ENCODE measurements around the gene GSG1. TPM values are rescaled to one million over a fixed set of nuclear protein-coding genes. Genes with fewer than 3 reads are reported as not detected.

GSG1 gene
- total RNA-seq, 3 donors from 2014 or later (not counting 1 experiment from before 2014, with no cell fraction given), result not detected

GRCh38 chr12:13044906-13045299, 58.6 kb downstream of the GSG1 start:
- H3K4me3 ChIP-seq (ENCODE audit: low read length), result peak overlapping the region; percentile 94
- H3K27me3 Mint-ChIP-seq (ENCODE audit: low read depth in 2 of 2), result peaks cover 7 to 19% of the 10 kb centered on the region in 2 donors
- H3K4me1 ChIP-seq (ENCODE audit: control insufficient read depth, insufficient read depth, low read length), result peaks cover 10% of the 10 kb centered on the region
- ATAC-seq (no peak), DNase-seq (no peak)
- intact Hi-C loops (cut with micrococcal nuclease), result no loop called here
- H3K27me3 ChIP-seq (ENCODE audit: control insufficient read depth, insufficient read depth, low read length), result no peaks in the 10 kb centered on the region
- H3K27ac ChIP-seq (ENCODE audit: low read length), result no peak overlapping the region
- H3K27ac Mint-ChIP-seq, result peak overlapping the region in 1 of 2 donors; percentile 79
- H3K36me3 Mint-ChIP-seq, result no peaks in the 10 kb centered on the region
- H3K4me3 Mint-ChIP-seq, result peak overlapping the region; percentile 89
- no peaks in the 10 kb centered on the region for H3K9me3 ChIP-seq (ENCODE audit: control insufficient read depth, insufficient read depth, low read length)
- H3K9me3 Mint-ChIP-seq, result no peaks in the 10 kb centered on the region
- WGBS (ENCODE audit: insufficient coverage), result 13% methylated on average over 4 of the region's 5 CpGs
- H3K4me1 Mint-ChIP-seq, result peaks cover 5 to 10% of the 10 kb centered on the region in 2 donors
- no peaks in the 10 kb centered on the region for H3K36me3 ChIP-seq (ENCODE audit: control insufficient read depth, insufficient read depth, low read length)
- TF ChIP-seq, protein P1, sequence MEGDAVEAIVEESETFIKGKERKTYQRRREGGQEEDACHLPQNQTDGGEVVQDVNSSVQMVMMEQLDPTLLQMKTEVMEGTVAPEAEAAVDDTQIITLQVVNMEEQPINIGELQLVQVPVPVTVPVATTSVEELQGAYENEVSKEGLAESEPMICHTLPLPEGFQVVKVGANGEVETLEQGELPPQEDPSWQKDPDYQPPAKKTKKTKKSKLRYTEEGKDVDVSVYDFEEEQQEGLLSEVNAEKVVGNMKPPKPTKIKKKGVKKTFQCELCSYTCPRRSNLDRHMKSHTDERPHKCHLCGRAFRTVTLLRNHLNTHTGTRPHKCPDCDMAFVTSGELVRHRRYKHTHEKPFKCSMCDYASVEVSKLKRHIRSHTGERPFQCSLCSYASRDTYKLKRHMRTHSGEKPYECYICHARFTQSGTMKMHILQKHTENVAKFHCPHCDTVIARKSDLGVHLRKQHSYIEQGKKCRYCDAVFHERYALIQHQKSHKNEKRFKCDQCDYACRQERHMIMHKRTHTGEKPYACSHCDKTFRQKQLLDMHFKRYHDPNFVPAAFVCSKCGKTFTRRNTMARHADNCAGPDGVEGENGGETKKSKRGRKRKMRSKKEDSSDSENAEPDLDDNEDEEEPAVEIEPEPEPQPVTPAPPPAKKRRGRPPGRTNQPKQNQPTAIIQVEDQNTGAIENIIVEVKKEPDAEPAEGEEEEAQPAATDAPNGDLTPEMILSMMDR (IDR thresholded peaks at IDR 0.05), result no peak

DNA sequence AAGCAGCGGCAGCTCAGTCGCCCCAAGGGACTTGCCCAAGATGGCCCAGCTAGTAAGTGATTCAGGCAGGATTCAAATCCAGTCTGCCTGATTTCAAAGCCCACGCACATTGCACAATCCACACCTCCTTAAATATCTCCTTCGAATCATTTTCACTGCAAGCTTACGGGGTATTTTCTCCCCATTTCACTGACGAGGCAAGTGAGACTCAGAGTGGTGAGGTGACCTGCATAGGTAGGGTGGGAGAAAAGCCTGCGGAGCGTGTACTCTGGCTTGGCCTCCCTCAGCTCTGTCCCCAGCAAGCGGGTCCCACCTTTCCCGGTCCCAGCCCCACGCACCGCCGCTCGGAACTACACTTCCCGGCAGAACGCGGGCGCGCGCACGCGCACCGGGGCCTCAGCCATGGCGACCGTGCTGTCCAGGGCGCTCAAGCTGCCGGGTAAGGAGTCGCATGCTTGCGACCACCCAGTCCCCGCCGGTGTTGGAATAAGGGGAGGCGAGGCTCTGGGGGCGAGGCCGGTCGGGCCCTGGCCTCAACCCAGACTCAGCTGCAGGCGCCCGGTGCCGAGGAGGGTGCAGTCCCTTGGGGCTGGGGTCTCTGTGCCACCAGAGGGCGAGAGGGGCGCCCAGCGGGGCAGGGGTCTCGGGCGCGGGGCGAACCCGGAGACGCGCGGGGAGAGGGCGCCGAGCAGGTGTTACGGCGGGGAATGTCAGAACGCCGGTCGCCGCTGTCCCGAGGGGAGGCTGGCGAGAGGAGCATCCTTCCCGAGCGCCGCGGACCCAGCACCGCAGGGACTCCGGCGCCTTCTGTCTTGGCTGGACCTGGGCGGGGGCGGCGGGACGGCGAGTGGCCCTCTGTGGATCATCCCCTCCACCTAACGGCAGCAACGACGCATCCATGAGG, 59.2 kb downstream of the GSG1 start, which contains the start of gene FAM234B:
TSS of gene FAM234B (plus strand) at position 380 of the 904 bp plus-strand sequence. CDS start at position 403, 23 bp downstream.
- WGBS (ENCODE audit: insufficient coverage), result 3% methylated on average over 72 of the region's 74 CpGs
- peak within 1 kb of the TSS; percentile 89 for H3K4me3 Mint-ChIP-seq

DNA sequence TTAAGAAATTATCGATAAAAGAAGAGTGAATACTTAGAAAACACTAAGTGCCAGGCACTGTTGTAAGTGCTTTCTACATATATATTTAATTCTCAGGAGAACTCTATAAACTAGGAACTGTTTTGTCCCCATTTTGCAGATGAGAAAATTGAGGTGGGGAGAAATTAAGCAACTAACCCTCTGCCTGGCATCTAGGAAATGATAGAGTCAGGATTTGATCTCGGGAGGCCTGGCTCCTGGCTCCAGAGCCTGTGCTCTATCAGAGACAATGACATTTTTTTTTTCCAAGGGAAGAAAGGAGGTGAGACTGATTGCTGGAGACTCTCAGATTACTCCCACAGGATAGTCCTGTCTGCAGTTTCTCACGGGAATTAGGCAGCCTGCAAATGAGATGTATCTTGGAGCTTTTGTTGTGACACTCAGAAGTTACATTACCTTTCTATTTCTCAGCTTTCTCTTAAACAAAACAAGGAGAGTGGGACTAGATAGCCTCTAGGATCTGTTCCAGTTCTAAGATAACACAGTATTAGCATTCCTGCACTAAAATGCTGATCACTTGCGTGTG, 60.7 kb downstream of the GSG1 start:
- no peaks in the 10 kb centered on the region for H3K36me3 ChIP-seq (ENCODE audit: control insufficient read depth, insufficient read depth, low read length)
- Mint-ChIP-seq H3K27me3 (ENCODE audit: low read depth in 2 of 2) (peaks cover 9 to 19% of the 10 kb centered on the region in 2 donors), H3K4me3 (peak overlapping the region; percentile 89), H3K9me3 (no peaks in the 10 kb centered on the region), H3K4me1 (peaks cover 5 to 10% of the 10 kb centered on the region in 2 donors), H3K27ac (no peak overlapping the region), H3K36me3 (no peaks in the 10 kb centered on the region)
- intact Hi-C loops (cut with micrococcal nuclease), result no loop called here
- no peak for ATAC-seq
- H3K27ac ChIP-seq (ENCODE audit: low read length), result no peak overlapping the region
- TF ChIP-seq, protein P1 (IDR thresholded peaks at IDR 0.05), result no peak
- no peak overlapping the region for H3K4me3 ChIP-seq (ENCODE audit: low read length)
- no peaks in the 10 kb centered on the region for H3K27me3 ChIP-seq (ENCODE audit: control insufficient read depth, insufficient read depth, low read length)
- H3K4me1 ChIP-seq (ENCODE audit: control insufficient read depth, insufficient read depth, low read length), result peaks cover 10% of the 10 kb centered on the region
- H3K9me3 ChIP-seq (ENCODE audit: control insufficient read depth, insufficient read depth, low read length), result no peaks in the 10 kb centered on the region
- no peak for DNase-seq
- 90% methylated on average over 2 of the region's 4 CpGs for WGBS (ENCODE audit: insufficient coverage)

More for the DNA sequence above, 59.2 kb downstream of the GSG1 start, which contains the start of gene FAM234B:
- no peaks in the 10 kb centered on the region for H3K36me3 Mint-ChIP-seq
- peaks cover 5 to 10% of the 10 kb centered on the region in 2 donors for H3K4me1 Mint-ChIP-seq
- peak within 1 kb of the TSS in 1 of 2 donors; percentile 79 for H3K27ac Mint-ChIP-seq
- H3K9me3 Mint-ChIP-seq, result no peaks in the 10 kb centered on the region
- no peak within 1 kb of the TSS for H3K27ac ChIP-seq (ENCODE audit: low read length)
- no peaks in the 10 kb centered on the region for H3K36me3 ChIP-seq (ENCODE audit: control insufficient read depth, insufficient read depth, low read length)
- ATAC-seq, result peak; percentile 88 to 99 (median 95)
- no peaks in the 10 kb centered on the region for H3K27me3 ChIP-seq (ENCODE audit: control insufficient read depth, insufficient read depth, low read length)
- H3K4me1 ChIP-seq (ENCODE audit: control insufficient read depth, insufficient read depth, low read length), result peaks cover 10% of the 10 kb centered on the region
- TF ChIP-seq, protein P1 (IDR thresholded peaks at IDR 0.05), result no peak
- no peaks in the 10 kb centered on the region for H3K9me3 ChIP-seq (ENCODE audit: control insufficient read depth, insufficient read depth, low read length)
- DNase-seq, result peak; percentile 60 to 83
- intact Hi-C loops (cut with micrococcal nuclease), result no loop called here
- H3K4me3 ChIP-seq (ENCODE audit: low read length), result peak within 1 kb of the TSS; percentile 94
- H3K27me3 Mint-ChIP-seq (ENCODE audit: low read depth in 2 of 2), result peaks cover 9 to 19% of the 10 kb centered on the region in 2 donors
